ENCODE results near the gene RIMBP2.

DNA sequence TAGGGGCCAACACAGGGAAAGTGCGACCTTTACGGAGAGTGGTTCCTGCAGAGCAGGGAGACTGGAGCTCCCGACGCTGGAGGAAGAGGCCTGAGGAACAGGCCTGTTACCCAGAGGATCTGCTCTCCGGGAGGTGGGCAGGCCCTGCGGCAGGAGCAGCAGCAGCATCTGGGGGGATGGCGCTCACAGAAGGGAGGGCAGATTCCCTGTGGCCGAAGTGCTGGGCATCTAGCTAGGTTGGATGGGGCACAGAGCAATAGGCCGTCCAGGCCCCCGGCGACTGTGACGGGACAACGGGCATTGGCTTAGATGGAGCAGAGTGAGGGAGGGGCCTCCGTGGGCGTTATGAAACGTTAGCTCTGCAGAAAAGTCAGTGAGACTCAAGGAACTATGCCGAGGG lies 242.8 kb downstream of the RIMBP2 start:
- no peak for TF ChIP-seq CTCF (IDR thresholded peaks at IDR 0.05)
- no peak for TF ChIP-seq POLR2AphosphoS5 (IDR thresholded peaks at IDR 0.05; ENCODE audit: insufficient read depth in 1 of 2, low read depth in 1 of 2)
- TF ChIP-seq POLR2A (IDR thresholded peaks at IDR 0.05): no peak

Data from vagina (tissue), 2 donors.